Upper lobe of left lung (tissue), 4 donors: ENCODE data around the gene STX19.

Experiments used
- CTCF ChIP-seq, 6 experiments: fragments of 450-650 bp in 4 of 6; fragments of 200-600 bp in 2 of 6; sonication (generic) in 2 of 6; IDR thresholded peaks; one replicate each; pipeline ENCODE4 v1.5.1; 2016 to 2019; ENCODE audit warnings: antibody characterized with exemption in 6 of 6
- EP300 ChIP-seq, 4 donors: sonication (generic); formaldehyde crosslinking; IDR thresholded peaks; one replicate each; pipeline ENCODE4 v1.5.1; 2017; ENCODE audit warnings: antibody characterized with exemption in 4 of 4, control low read depth in 2 of 4
- POLR2A ChIP-seq, 4 donors: fragments of 450-650 bp; IDR thresholded peaks; one replicate each; pipeline ENCODE4 v1.5.1; 2016 to 2017; ENCODE audit warnings: antibody characterized with exemption in 4 of 4, mild to moderate bottlenecking in 2 of 4

DNA sequence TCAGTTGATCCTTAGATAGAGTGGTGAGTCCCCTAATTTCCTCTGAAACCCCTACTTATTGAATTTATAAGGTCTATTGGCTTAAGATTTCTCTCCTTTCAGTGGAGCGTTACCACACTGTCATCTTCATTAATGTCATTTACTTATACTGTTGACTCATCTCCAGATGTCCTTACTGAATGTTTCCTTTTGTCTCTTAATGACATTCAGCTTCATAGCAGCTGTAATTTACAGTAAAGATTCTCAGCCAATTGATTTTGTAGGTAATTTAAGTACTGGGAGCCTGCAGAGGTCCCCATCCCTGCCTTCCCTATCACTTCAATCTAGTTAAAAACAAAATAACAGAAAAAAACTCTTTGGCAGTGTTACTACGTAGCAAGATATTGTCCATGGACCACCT lies 18.8 kb downstream of the STX19 start:
- TF ChIP-seq CTCF (IDR thresholded peaks at IDR 0.05): no peak
- TF ChIP-seq POLR2A (IDR thresholded peaks at IDR 0.05): no peak
- TF ChIP-seq EP300 (IDR thresholded peaks at IDR 0.05): no peak
